IMR-90 (cell line): ENCODE data around the gene TRAPPC2L. TPM values are rescaled to one million over a fixed set of nuclear protein-coding genes. Genes with fewer than 3 reads are reported as not detected.

Source experiments
- ATAC-seq: fragments of 200-7000 bp; cut with Tn5 transposase; 2 replicates; pipeline ENCODE4 v1.9.1; 2020; ENCODE audit warnings: low read depth, mild to moderate bottlenecking, moderate library complexity
- BruUV-seq: library from RNA; stranded (reverse); fragments of 400-500 nt; replicated peaks from 2 replicates; lab custom pipeline; 2021; lab: Mats Ljungman, UMichigan
- CTCF ChIA-PET: fragments of 300-600 bp; formaldehyde crosslinking; extraction: SDS; loops from one replicate; lab custom pipeline; 2021; ENCODE audit warnings: antibody characterized with exemption; lab: Yijun Ruan, JAX
- POLR2A ChIA-PET: fragments of 300-600 bp; sonication (Branson Sonifier 250); formaldehyde crosslinking; loops from one replicate; lab custom pipeline; 2022; ENCODE audit warnings: antibody characterized with exemption; ENCODE audit not compliant: unreplicated experiment; lab: Charles Lee
- DNase-seq: peaks from one replicate; pipeline ENCODE4 v3.0.0; 2013
- H2AFZ ChIP-seq: replicated peaks from 2 replicates; pipeline ENCODE3; 2013; ENCODE audit warnings: low read length, mild to moderate bottlenecking; ENCODE audit not compliant: poor library complexity
- H2AK5ac ChIP-seq: 2 replicates; pipeline ENCODE4 v1.6.1; 2013; ENCODE audit warnings: low read depth, low read length, inconsistent platforms
- H2AK9ac ChIP-seq: replicated peaks from 2 replicates; pipeline ENCODE3; 2013; ENCODE audit warnings: mild to moderate bottlenecking, low read depth, low read length, moderate library complexity; ENCODE audit not compliant: poor library complexity
- H2BK120ac ChIP-seq: 2 replicates; pipeline ENCODE4 v1.6.1; 2013; ENCODE audit warnings: low read depth, low read length, inconsistent platforms
- H2BK15ac ChIP-seq: 3 replicates; pipeline ENCODE4 v1.6.1; 2013; ENCODE audit warnings: low read depth, low read length, inconsistent platforms
- H2BK20ac ChIP-seq: 2 replicates; pipeline ENCODE4 v1.6.1; 2013; ENCODE audit warnings: low read depth, mild to moderate bottlenecking, inconsistent platforms, low read length, moderate library complexity
- H2BK5ac ChIP-seq: 2 replicates; pipeline ENCODE4 v1.6.1; 2013; ENCODE audit warnings: mild to moderate bottlenecking, low read depth, low read length, inconsistent platforms; ENCODE audit not compliant: poor library complexity, severe bottlenecking
- H3K14ac ChIP-seq: replicated peaks from 2 replicates; pipeline ENCODE4 v1.6.1; 2013; ENCODE audit warnings: low read depth, low read length, inconsistent platforms
- H3K18ac ChIP-seq: 2 replicates; pipeline ENCODE4 v1.6.1; 2013; ENCODE audit warnings: low read depth, low read length, control low read depth
- H3K23ac ChIP-seq: 2 replicates; pipeline ENCODE4 v1.6.1; 2013; ENCODE audit warnings: low read depth, low read length, inconsistent platforms
- H3K27ac ChIP-seq: 2 replicates; pipeline ENCODE4 v1.5.1; 2013; ENCODE audit warnings: mild to moderate bottlenecking, control low read depth, low read length; ENCODE audit not compliant: insufficient read depth
- H3K27me3 ChIP-seq: 2 replicates; pipeline ENCODE4 v1.6.1; 2013; ENCODE audit warnings: low read length; ENCODE audit not compliant: control insufficient read depth, insufficient read depth
- H3K36me3 ChIP-seq: 2 replicates; pipeline ENCODE4 v1.6.1; 2013; ENCODE audit warnings: low read length, mixed read lengths; ENCODE audit not compliant: control insufficient read depth, insufficient read depth
- H3K4ac ChIP-seq: 2 replicates; pipeline ENCODE4 v1.6.1; 2013; ENCODE audit warnings: low read depth, low read length, inconsistent platforms
- H3K4me1 ChIP-seq: 2 replicates; pipeline ENCODE4 v1.6.1; 2013; ENCODE audit warnings: low read length, mixed read lengths; ENCODE audit not compliant: control insufficient read depth, insufficient read depth
- H3K4me2 ChIP-seq: 2 replicates; pipeline ENCODE4 v1.6.1; 2013; ENCODE audit warnings: low read depth, mild to moderate bottlenecking, control low read depth, low read length, moderate library complexity
- H3K4me3 ChIP-seq: 2 replicates; pipeline ENCODE4 v1.5.1; 2013; ENCODE audit warnings: low read depth, mild to moderate bottlenecking, control low read depth, low read length, moderate library complexity; ENCODE audit not compliant: insufficient read depth
- H3K56ac ChIP-seq: 2 replicates; pipeline ENCODE4 v1.6.1; 2013; ENCODE audit warnings: low read length, inconsistent platforms; ENCODE audit not compliant: insufficient read depth; ENCODE audit errors: extremely low read depth
- H3K79me1 ChIP-seq, 2 experiments: 2 replicates each; pipeline ENCODE4 v1.6.1; 2013; ENCODE audit warnings: low read length in 2 of 2, inconsistent platforms in 1 of 2, low read depth in 1 of 2
- H3K9ac ChIP-seq: 2 replicates; pipeline ENCODE4 v1.6.1; 2013; ENCODE audit warnings: low read depth, low read length, control low read depth
- H3K9me1 ChIP-seq: 2 replicates; pipeline ENCODE4 v1.6.1; 2013; ENCODE audit warnings: low read length, inconsistent platforms; ENCODE audit not compliant: insufficient read depth
- H3K9me3 ChIP-seq: 2 replicates; pipeline ENCODE4 v1.6.1; 2013; ENCODE audit warnings: low read length; ENCODE audit not compliant: control insufficient read depth, insufficient read depth
- H4K20me1 ChIP-seq: 2 replicates; pipeline ENCODE4 v1.6.1; 2013; ENCODE audit warnings: low read length, inconsistent platforms; ENCODE audit not compliant: insufficient read depth
- H4K5ac ChIP-seq: 2 replicates; pipeline ENCODE4 v1.6.1; 2013; ENCODE audit warnings: mild to moderate bottlenecking, low read depth, low read length, control low read depth
- H4K8ac ChIP-seq, 2 experiments: 2 replicates each; pipeline ENCODE4 v1.6.1; 2013; ENCODE audit warnings: low read depth in 2 of 2, low read length in 2 of 2, control low read depth in 1 of 2, inconsistent platforms in 1 of 2
- H4K91ac ChIP-seq: 2 replicates; pipeline ENCODE4 v1.6.1; 2013; ENCODE audit warnings: low read depth, low read length, inconsistent platforms; ENCODE audit not compliant: insufficient read depth
- BHLHE40 ChIP-seq: fragments of 150-350 bp; IDR thresholded peaks from 2 replicates; pipeline ENCODE4 v1.6.1; 2016; ENCODE audit warnings: mild to moderate bottlenecking, low read depth, low read length
- CEBPB ChIP-seq: IDR thresholded peaks from 2 replicates; pipeline ENCODE4 v1.6.1; 2012; ENCODE audit warnings: low read depth, low read length, improper control_type of control experiment
- CHD1 ChIP-seq: IDR thresholded peaks from 2 replicates; pipeline ENCODE4 v1.6.1; 2012; ENCODE audit warnings: low read depth, low read length, improper control_type of control experiment
- CTCF ChIP-seq: conservative IDR thresholded peaks from 2 replicates; pipeline ENCODE4 v1.5.1; 2012; ENCODE audit warnings: mild to moderate bottlenecking, low read depth, low read length, improper control_type of control experiment
- ELK1 ChIP-seq: fragments of 150-350 bp; IDR thresholded peaks from 2 replicates; pipeline ENCODE4 v1.6.1; 2016; ENCODE audit warnings: low read depth, mild to moderate bottlenecking, low read length, moderate library complexity, borderline replicate concordance
- FOS ChIP-seq: fragments of 150-350 bp; IDR thresholded peaks from 2 replicates; pipeline ENCODE4 v1.6.1; 2016; ENCODE audit warnings: low read depth, low read length
- MAFK ChIP-seq: IDR thresholded peaks from 2 replicates; pipeline ENCODE4 v1.6.1; 2012; ENCODE audit warnings: low read depth, low read length, improper control_type of control experiment
- MAZ ChIP-seq: IDR thresholded peaks from 2 replicates; pipeline ENCODE4 v1.6.1; 2012; ENCODE audit warnings: low read depth, mild to moderate bottlenecking, low read length, improper control_type of control experiment, moderate library complexity, borderline replicate concordance
- MXI1 ChIP-seq: IDR thresholded peaks from 2 replicates; pipeline ENCODE4 v1.6.1; 2012; ENCODE audit warnings: low read depth, mild to moderate bottlenecking, low read length, moderate library complexity, borderline replicate concordance
- NFE2L2 ChIP-seq: fragments of 150-350 bp; IDR thresholded peaks from 2 replicates; pipeline ENCODE4 v1.6.1; 2016; ENCODE audit warnings: low read depth, mild to moderate bottlenecking, low read length
- POLR2A ChIP-seq: IDR thresholded peaks from 2 replicates; pipeline ENCODE4 v1.6.1; 2012; ENCODE audit warnings: mild to moderate bottlenecking, low read depth, low read length
- RAD21 ChIP-seq: IDR thresholded peaks from 2 replicates; pipeline ENCODE4 v1.6.1; 2012; ENCODE audit warnings: low read length, improper control_type of control experiment
- RCOR1 ChIP-seq: IDR thresholded peaks from 2 replicates; pipeline ENCODE4 v1.6.1; 2012; ENCODE audit warnings: mild to moderate bottlenecking, low read length, improper control_type of control experiment; ENCODE audit not compliant: insufficient replicate concordance
- RFX5 ChIP-seq: IDR thresholded peaks from 2 replicates; pipeline ENCODE4 v1.8.0; 2012; ENCODE audit warnings: low read depth, mild to moderate bottlenecking, low read length, moderate library complexity
- SMC3 ChIP-seq: fragments of 150-350 bp; IDR thresholded peaks from 2 replicates; pipeline ENCODE4 v1.6.1; 2016; ENCODE audit warnings: low read depth, mild to moderate bottlenecking, antibody characterized with exemption, low read length, moderate library complexity
- USF2 ChIP-seq: fragments of 150-350 bp; IDR thresholded peaks from 2 replicates; pipeline ENCODE4 v1.6.1; 2017; ENCODE audit warnings: mild to moderate bottlenecking, antibody characterized with exemption, low read length, low read depth
- WGBS, 2 experiments: methylation state at CpG; one replicate each; pipeline versions ENCODE4 v1.1.5 to v1.1.7; 2013; ENCODE audit warnings: missing lambda C conversion rate in 2 of 2; ENCODE audit not compliant: insufficient read length in 1 of 2; ENCODE audit errors: extremely low coverage in 2 of 2; 5-methylcytosine and 5-hydroxymethylcytosine counted together
- dilution Hi-C: fragments of 300-500 bp; cut with HindIII; formaldehyde crosslinking; loops from one replicate; pipeline ENCODE4 v1.14.3; 2018; ENCODE audit warnings: low sequenced_read_pairs; ENCODE audit not compliant: unreplicated experiment
- in situ Hi-C: fragments of 300-500 bp; cut with MboI; formaldehyde crosslinking; loops from 3 replicates; pipeline ENCODE4 v1.14.3; 2019; ENCODE audit warnings: low sequenced_read_pairs, inconsistent platforms, mixed read lengths
- intact Hi-C: fragments of 100-400 bp; cut with micrococcal nuclease; formaldehyde crosslinking; loops from 2 replicates; pipeline ENCODE4 v1.10.0; 2022
- polyA plus RNA-seq, 3 experiments: library from polyadenylated mRNA; depleted of rRNA; stranded (reverse); fragments of >200 nt; gene quantifications; 2 replicates each; pipeline ENCODE4 v1.2.3, GENCODE V29; 2012; ENCODE audit warnings: low replicate concordance in 1 of 3
- total RNA-seq: library from RNA; depleted of rRNA; stranded (reverse); fragments of >200 nt; gene quantifications from 2 replicates; pipeline ENCODE4 v1.2.3, GENCODE V29; 2012

TRAPPC2L gene
- total and polyA plus RNA-seq, 2 of the 4 experiments (the other 2 are of a cell fraction): 102 to 109 TPM

- Histone ChIP-seq H3K14ac (no peak overlapping the region), H2AK9ac (no peak overlapping the region), H2BK20ac (no peak overlapping the region), H3K56ac (no peak overlapping the region), H3K27me3 (no peaks in the 10 kb centered on the region), H3K9me1 (peaks cover 5% of the 10 kb centered on the region), H3K4me1 (peaks cover 24% of the 10 kb centered on the region), H4K20me1 (peaks cover 21% of the 10 kb centered on the region), H3K4ac (no peak overlapping the region), H2AFZ (no peak overlapping the region), H3K79me1 (peaks cover 4 to 25% of the 10 kb centered on the region in 2 experiments; a peak in 2 of 4 replicates), H4K91ac (no peak overlapping the region), H2AK5ac (no peak overlapping the region), H3K4me2 (no peak overlapping the region), H3K36me3 (peaks cover 6% of the 10 kb centered on the region), H4K8ac (no peak overlapping the region), H3K23ac (no peak overlapping the region), H3K9me3 (no peaks in the 10 kb centered on the region), H2BK15ac (no peak overlapping the region), H3K18ac (no peak overlapping the region), H3K4me3 (no peak overlapping the region), H2BK5ac (no peak overlapping the region), H3K9ac (no peak overlapping the region), H4K5ac (no peak overlapping the region), H2BK120ac (no peak overlapping the region), H3K27ac (no peak overlapping the region)
- intact Hi-C loops (loop anchor here (5.0 kb wide), 1 partner anchor 403 kb away; the partner anchor contains the start of gene ZNF778), dilution Hi-C loops (no loop called here), in situ Hi-C loops (no loop called here)
- ATAC-seq (no peak), DNase-seq (no peak)
- POLR2A ChIA-PET: no interaction called here
- WGBS, 2 experiments: 100% methylated on average over 1 of the region's 13 CpGs; no CpG with 5 or more reads in 1 of the 2 experiments
- TF ChIP-seq MAZ (no peak), USF2 (no peak), RAD21 (no peak), CTCF (no peak), NFE2L2 (no peak), RCOR1 (no peak), MXI1 (no peak), FOS (no peak), CEBPB (no peak), ELK1 (no peak), BHLHE40 (no peak), RFX5 (no peak), SMC3 (no peak), POLR2A (no peak), MAFK (no peak), CHD1 (no peak)
- BruUV-seq: no TSS peak
- CTCF ChIA-PET: no interaction called here
These were observed 42.8 kb upstream of the TRAPPC2L start for GRCh38 chr16:88814144-88814502.
